GM12872 (cell line): Measurements from ENCODE around the gene PCDHGA6.
A peak's percentile ranks its signal among the peaks of the same experiment; 100 is the strongest.

Experiments used
- CTCF ChIP-seq: IDR thresholded peaks from 3 replicates; pipeline ENCODE4 v1.5.1; 2011; ENCODE audit warnings: low read depth, mild to moderate bottlenecking, low read length, moderate library complexity; ENCODE audit not compliant: insufficient read depth

The PCDHGA6 gene

GRCh38 chr5:141343242-141343952 lies 30.3 kb upstream of the PCDHGA6 start, which contains the start of gene PCDHGA3:
Gene PCDHGA3, plus strand, starts transcription at chr5:141343829. Its CDS starts 205 bp downstream, at chr5:141344034.
- TF ChIP-seq CTCF, result peak; percentile 33; the same call in 2 of the 3 replicates

GRCh38 chr5:141343953-141344463 lies 29.7 kb upstream of the PCDHGA6 start:
- TF ChIP-seq CTCF, result no peak

DNA sequence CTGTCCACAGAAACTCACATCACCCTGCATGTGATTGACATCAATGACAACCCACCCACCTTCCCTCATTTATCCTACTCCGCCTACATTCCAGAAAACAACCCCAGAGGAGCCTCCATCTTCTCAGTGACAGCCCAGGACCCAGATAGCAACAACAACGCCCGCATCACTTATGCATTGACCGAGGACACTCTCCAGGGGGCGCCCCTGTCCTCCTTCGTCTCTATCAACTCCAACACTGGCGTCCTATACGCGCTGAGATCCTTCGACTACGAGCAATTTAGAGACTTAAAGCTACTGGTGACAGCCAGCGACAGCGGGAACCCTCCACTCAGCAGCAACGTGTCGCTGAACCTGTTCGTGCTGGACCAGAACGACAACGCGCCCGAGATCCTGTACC lies 28.4 kb upstream of the PCDHGA6 start:
- TF ChIP-seq CTCF, result no peak

- peak; percentile 64 for TF ChIP-seq CTCF
These were observed 23.6 kb upstream of the PCDHGA6 start, which contains the start of gene PCDHGB1 for GRCh38 chr5:141349917-141350619. Gene PCDHGB1, plus strand, starts transcription at chr5:141350099. Its CDS starts 162 bp downstream, at chr5:141350261.

GRCh38 chr5:141351591-141351990 lies 22.1 kb upstream of the PCDHGA6 start:
- no peak for TF ChIP-seq CTCF

- peak; percentile 48 for TF ChIP-seq CTCF
These were observed 18.7 kb upstream of the PCDHGA6 start, which contains the start of gene PCDHGA4 for GRCh38 chr5:141354900-141355469. Gene PCDHGA4, plus strand, starts transcription at chr5:141355021. Its CDS starts 87 bp downstream, at chr5:141355108.

GRCh38 chr5:141355641-141356040 lies 18.1 kb upstream of the PCDHGA6 start:
- TF ChIP-seq CTCF, result no peak
